IMR-90 (cell line): ENCODE results near the gene RHOBTB1. TPM values are rescaled to one million over a fixed set of nuclear protein-coding genes. Genes with fewer than 3 reads are reported as not detected.

Experiments
- ATAC-seq: fragments of 200-7000 bp; cut with Tn5 transposase; 2 replicates; pipeline ENCODE4 v1.9.1; 2020; ENCODE audit warnings: low read depth, mild to moderate bottlenecking, moderate library complexity
- BruUV-seq: library from RNA; stranded (reverse); fragments of 400-500 nt; replicated peaks from 2 replicates; lab custom pipeline; 2021; lab: Mats Ljungman, UMichigan
- CTCF ChIA-PET: fragments of 300-600 bp; formaldehyde crosslinking; extraction: SDS; loops from one replicate; lab custom pipeline; 2021; ENCODE audit warnings: antibody characterized with exemption; lab: Yijun Ruan, JAX
- POLR2A ChIA-PET: fragments of 300-600 bp; sonication (Branson Sonifier 250); formaldehyde crosslinking; loops from one replicate; lab custom pipeline; 2022; ENCODE audit warnings: antibody characterized with exemption; ENCODE audit not compliant: unreplicated experiment; lab: Charles Lee
- DNase-seq: peaks from one replicate; pipeline ENCODE4 v3.0.0; 2013
- H2AFZ ChIP-seq: replicated peaks from 2 replicates; pipeline ENCODE3; 2013; ENCODE audit warnings: low read length, mild to moderate bottlenecking; ENCODE audit not compliant: poor library complexity
- H2AK5ac ChIP-seq: 2 replicates; pipeline ENCODE4 v1.6.1; 2013; ENCODE audit warnings: low read depth, low read length, inconsistent platforms
- H2AK9ac ChIP-seq: replicated peaks from 2 replicates; pipeline ENCODE3; 2013; ENCODE audit warnings: mild to moderate bottlenecking, low read depth, low read length, moderate library complexity; ENCODE audit not compliant: poor library complexity
- H2BK120ac ChIP-seq: 2 replicates; pipeline ENCODE4 v1.6.1; 2013; ENCODE audit warnings: low read depth, low read length, inconsistent platforms
- H2BK15ac ChIP-seq: 3 replicates; pipeline ENCODE4 v1.6.1; 2013; ENCODE audit warnings: low read depth, low read length, inconsistent platforms
- H2BK20ac ChIP-seq: 2 replicates; pipeline ENCODE4 v1.6.1; 2013; ENCODE audit warnings: low read depth, mild to moderate bottlenecking, inconsistent platforms, low read length, moderate library complexity
- H2BK5ac ChIP-seq: 2 replicates; pipeline ENCODE4 v1.6.1; 2013; ENCODE audit warnings: mild to moderate bottlenecking, low read depth, low read length, inconsistent platforms; ENCODE audit not compliant: poor library complexity, severe bottlenecking
- H3K14ac ChIP-seq: replicated peaks from 2 replicates; pipeline ENCODE4 v1.6.1; 2013; ENCODE audit warnings: low read depth, low read length, inconsistent platforms
- H3K18ac ChIP-seq: 2 replicates; pipeline ENCODE4 v1.6.1; 2013; ENCODE audit warnings: low read depth, low read length, control low read depth
- H3K23ac ChIP-seq: 2 replicates; pipeline ENCODE4 v1.6.1; 2013; ENCODE audit warnings: low read depth, low read length, inconsistent platforms
- H3K27ac ChIP-seq: 2 replicates; pipeline ENCODE4 v1.5.1; 2013; ENCODE audit warnings: mild to moderate bottlenecking, control low read depth, low read length; ENCODE audit not compliant: insufficient read depth
- H3K27me3 ChIP-seq: 2 replicates; pipeline ENCODE4 v1.6.1; 2013; ENCODE audit warnings: low read length; ENCODE audit not compliant: control insufficient read depth, insufficient read depth
- H3K36me3 ChIP-seq: 2 replicates; pipeline ENCODE4 v1.6.1; 2013; ENCODE audit warnings: low read length, mixed read lengths; ENCODE audit not compliant: control insufficient read depth, insufficient read depth
- H3K4ac ChIP-seq: 2 replicates; pipeline ENCODE4 v1.6.1; 2013; ENCODE audit warnings: low read depth, low read length, inconsistent platforms
- H3K4me1 ChIP-seq: 2 replicates; pipeline ENCODE4 v1.6.1; 2013; ENCODE audit warnings: low read length, mixed read lengths; ENCODE audit not compliant: control insufficient read depth, insufficient read depth
- H3K4me2 ChIP-seq: 2 replicates; pipeline ENCODE4 v1.6.1; 2013; ENCODE audit warnings: low read depth, mild to moderate bottlenecking, control low read depth, low read length, moderate library complexity
- H3K4me3 ChIP-seq: 2 replicates; pipeline ENCODE4 v1.5.1; 2013; ENCODE audit warnings: low read depth, mild to moderate bottlenecking, control low read depth, low read length, moderate library complexity; ENCODE audit not compliant: insufficient read depth
- H3K56ac ChIP-seq: 2 replicates; pipeline ENCODE4 v1.6.1; 2013; ENCODE audit warnings: low read length, inconsistent platforms; ENCODE audit not compliant: insufficient read depth; ENCODE audit errors: extremely low read depth
- H3K79me1 ChIP-seq, 2 experiments: 2 replicates each; pipeline ENCODE4 v1.6.1; 2013; ENCODE audit warnings: low read length in 2 of 2, inconsistent platforms in 1 of 2, low read depth in 1 of 2
- H3K9ac ChIP-seq: 2 replicates; pipeline ENCODE4 v1.6.1; 2013; ENCODE audit warnings: low read depth, low read length, control low read depth
- H3K9me1 ChIP-seq: 2 replicates; pipeline ENCODE4 v1.6.1; 2013; ENCODE audit warnings: low read length, inconsistent platforms; ENCODE audit not compliant: insufficient read depth
- H3K9me3 ChIP-seq: 2 replicates; pipeline ENCODE4 v1.6.1; 2013; ENCODE audit warnings: low read length; ENCODE audit not compliant: control insufficient read depth, insufficient read depth
- H4K20me1 ChIP-seq: 2 replicates; pipeline ENCODE4 v1.6.1; 2013; ENCODE audit warnings: low read length, inconsistent platforms; ENCODE audit not compliant: insufficient read depth
- H4K5ac ChIP-seq: 2 replicates; pipeline ENCODE4 v1.6.1; 2013; ENCODE audit warnings: mild to moderate bottlenecking, low read depth, low read length, control low read depth
- H4K8ac ChIP-seq, 2 experiments: 2 replicates each; pipeline ENCODE4 v1.6.1; 2013; ENCODE audit warnings: low read depth in 2 of 2, low read length in 2 of 2, control low read depth in 1 of 2, inconsistent platforms in 1 of 2
- H4K91ac ChIP-seq: 2 replicates; pipeline ENCODE4 v1.6.1; 2013; ENCODE audit warnings: low read depth, low read length, inconsistent platforms; ENCODE audit not compliant: insufficient read depth
- CEBPB ChIP-seq: IDR thresholded peaks from 2 replicates; pipeline ENCODE4 v1.6.1; 2012; ENCODE audit warnings: low read depth, low read length, improper control_type of control experiment
- CHD1 ChIP-seq: IDR thresholded peaks from 2 replicates; pipeline ENCODE4 v1.6.1; 2012; ENCODE audit warnings: low read depth, low read length, improper control_type of control experiment
- MAFK ChIP-seq: IDR thresholded peaks from 2 replicates; pipeline ENCODE4 v1.6.1; 2012; ENCODE audit warnings: low read depth, low read length, improper control_type of control experiment
- MAZ ChIP-seq: IDR thresholded peaks from 2 replicates; pipeline ENCODE4 v1.6.1; 2012; ENCODE audit warnings: low read depth, mild to moderate bottlenecking, low read length, improper control_type of control experiment, moderate library complexity, borderline replicate concordance
- POLR2A ChIP-seq: IDR thresholded peaks from 2 replicates; pipeline ENCODE4 v1.6.1; 2012; ENCODE audit warnings: mild to moderate bottlenecking, low read depth, low read length
- RCOR1 ChIP-seq: IDR thresholded peaks from 2 replicates; pipeline ENCODE4 v1.6.1; 2012; ENCODE audit warnings: mild to moderate bottlenecking, low read length, improper control_type of control experiment; ENCODE audit not compliant: insufficient replicate concordance
- RFX5 ChIP-seq: IDR thresholded peaks from 2 replicates; pipeline ENCODE4 v1.8.0; 2012; ENCODE audit warnings: low read depth, mild to moderate bottlenecking, low read length, moderate library complexity
- SMC3 ChIP-seq: fragments of 150-350 bp; IDR thresholded peaks from 2 replicates; pipeline ENCODE4 v1.6.1; 2016; ENCODE audit warnings: low read depth, mild to moderate bottlenecking, antibody characterized with exemption, low read length, moderate library complexity
- WGBS, 2 experiments: methylation state at CpG; one replicate each; pipeline versions ENCODE4 v1.1.5 to v1.1.7; 2013; ENCODE audit warnings: missing lambda C conversion rate in 2 of 2; ENCODE audit not compliant: insufficient read length in 1 of 2; ENCODE audit errors: extremely low coverage in 2 of 2; 5-methylcytosine and 5-hydroxymethylcytosine counted together
- dilution Hi-C: fragments of 300-500 bp; cut with HindIII; formaldehyde crosslinking; loops from one replicate; pipeline ENCODE4 v1.14.3; 2018; ENCODE audit warnings: low sequenced_read_pairs; ENCODE audit not compliant: unreplicated experiment
- in situ Hi-C: fragments of 300-500 bp; cut with MboI; formaldehyde crosslinking; loops from 3 replicates; pipeline ENCODE4 v1.14.3; 2019; ENCODE audit warnings: low sequenced_read_pairs, inconsistent platforms, mixed read lengths
- intact Hi-C: fragments of 100-400 bp; cut with micrococcal nuclease; formaldehyde crosslinking; loops from 2 replicates; pipeline ENCODE4 v1.10.0; 2022
- polyA plus RNA-seq, 3 experiments: library from polyadenylated mRNA; depleted of rRNA; stranded (reverse); fragments of >200 nt; gene quantifications; 2 replicates each; pipeline ENCODE4 v1.2.3, GENCODE V29; 2012; ENCODE audit warnings: low replicate concordance in 1 of 3
- total RNA-seq: library from RNA; depleted of rRNA; stranded (reverse); fragments of >200 nt; gene quantifications from 2 replicates; pipeline ENCODE4 v1.2.3, GENCODE V29; 2012

The RHOBTB1 gene
- total and polyA plus RNA-seq, 2 of the 4 experiments (the other 2 are of a cell fraction) = 8.9 to 15.2 TPM

GRCh38 chr10:60975716-60976115 lies 31.7 kb upstream of the RHOBTB1 start:
- H3K4me1 ChIP-seq = peaks cover 2% of the 10 kb centered on the region; the same call in 1 of the 2 replicates
- no peak overlapping the region for H3K27ac ChIP-seq
- no peak overlapping the region for H4K8ac ChIP-seq
- TF ChIP-seq CHD1 (no peak), RFX5 (no peak), SMC3 (no peak), MAZ (no peak), RCOR1 (no peak), POLR2A (no peak), MAFK (no peak), CEBPB (no peak)
- BruUV-seq = no TSS peak
- POLR2A ChIA-PET = no interaction called here
- no peak overlapping the region for H4K5ac ChIP-seq
- H3K23ac ChIP-seq = no peak overlapping the region
- no peak overlapping the region for H3K56ac ChIP-seq
- H4K20me1 ChIP-seq = no peaks in the 10 kb centered on the region
- H3K14ac ChIP-seq = no peak overlapping the region
- H3K9ac ChIP-seq = no peak overlapping the region
- CTCF ChIA-PET = no interaction called here
- no peak overlapping the region for H3K18ac ChIP-seq
- H3K4ac ChIP-seq = no peak overlapping the region
- no peak overlapping the region for H4K91ac ChIP-seq
- dilution Hi-C loops = no loop called here
- no peak overlapping the region for H2BK120ac ChIP-seq
- H2AK5ac ChIP-seq = no peak overlapping the region
- no peak overlapping the region for H2AFZ ChIP-seq
- no peaks in the 10 kb centered on the region for H3K36me3 ChIP-seq
- peaks cover 5% of the 10 kb centered on the region; the same call in 1 of the 2 replicates for H3K9me1 ChIP-seq
- H3K9me3 ChIP-seq = no peaks in the 10 kb centered on the region
- H2AK9ac ChIP-seq = no peak overlapping the region
- in situ Hi-C loops = no loop called here
- intact Hi-C loops = no loop called here
- WGBS, 2 experiments = no CpG with 5 or more reads among the region's 1 CpG
- no peak overlapping the region for H2BK15ac ChIP-seq
- no peak overlapping the region for H2BK20ac ChIP-seq
- no peaks in the 10 kb centered on the region for H3K79me1 ChIP-seq
- no peak overlapping the region for H3K4me2 ChIP-seq
- H3K4me3 ChIP-seq = no peak overlapping the region
- no peaks in the 10 kb centered on the region for H3K27me3 ChIP-seq
- H2BK5ac ChIP-seq = no peak overlapping the region
- ATAC-seq = peak; percentile 50
- DNase-seq = peak; percentile 65
